Measurements from ENCODE around the gene ORM1.

Gene ORM1

DNA sequence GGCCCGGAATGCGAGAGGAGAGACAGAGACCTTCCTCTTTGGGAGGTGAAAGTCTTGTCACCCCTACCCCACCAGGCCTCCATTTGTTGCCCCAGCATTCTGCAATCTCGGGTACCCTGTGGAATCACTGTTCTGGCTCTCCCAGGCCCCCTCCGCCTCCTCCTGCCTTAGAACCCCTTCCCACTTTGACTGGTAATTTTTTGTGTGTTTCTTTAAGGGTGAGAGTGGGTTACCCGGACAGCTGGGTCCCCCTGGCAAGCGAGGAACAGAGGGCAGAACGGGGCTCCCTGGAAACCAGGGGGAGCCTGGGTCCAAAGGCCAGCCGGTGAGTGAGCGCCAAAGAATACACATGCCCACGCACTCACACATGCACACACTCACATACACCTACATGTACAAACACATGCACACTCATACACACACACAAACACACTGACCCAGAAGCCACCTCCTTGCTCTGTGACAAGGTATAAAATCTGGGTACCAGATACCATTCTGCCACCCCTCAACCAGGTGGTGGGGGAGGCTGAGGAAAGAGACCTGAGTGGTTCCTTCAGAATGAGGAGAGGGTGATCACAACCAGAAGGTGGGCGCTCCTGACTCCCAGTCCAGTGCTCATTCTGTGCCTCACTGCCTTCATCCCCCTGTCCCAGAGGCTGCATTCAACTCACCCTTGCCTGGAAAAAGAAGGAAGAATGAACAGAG is 30.9 kb upstream of the ORM1 start:
- TF ChIP-seq EZH2phosphoT487 (IDR thresholded peaks at IDR 0.05; ENCODE audit: borderline replicate concordance), result no peak
- TF ChIP-seq, protein P1, sequence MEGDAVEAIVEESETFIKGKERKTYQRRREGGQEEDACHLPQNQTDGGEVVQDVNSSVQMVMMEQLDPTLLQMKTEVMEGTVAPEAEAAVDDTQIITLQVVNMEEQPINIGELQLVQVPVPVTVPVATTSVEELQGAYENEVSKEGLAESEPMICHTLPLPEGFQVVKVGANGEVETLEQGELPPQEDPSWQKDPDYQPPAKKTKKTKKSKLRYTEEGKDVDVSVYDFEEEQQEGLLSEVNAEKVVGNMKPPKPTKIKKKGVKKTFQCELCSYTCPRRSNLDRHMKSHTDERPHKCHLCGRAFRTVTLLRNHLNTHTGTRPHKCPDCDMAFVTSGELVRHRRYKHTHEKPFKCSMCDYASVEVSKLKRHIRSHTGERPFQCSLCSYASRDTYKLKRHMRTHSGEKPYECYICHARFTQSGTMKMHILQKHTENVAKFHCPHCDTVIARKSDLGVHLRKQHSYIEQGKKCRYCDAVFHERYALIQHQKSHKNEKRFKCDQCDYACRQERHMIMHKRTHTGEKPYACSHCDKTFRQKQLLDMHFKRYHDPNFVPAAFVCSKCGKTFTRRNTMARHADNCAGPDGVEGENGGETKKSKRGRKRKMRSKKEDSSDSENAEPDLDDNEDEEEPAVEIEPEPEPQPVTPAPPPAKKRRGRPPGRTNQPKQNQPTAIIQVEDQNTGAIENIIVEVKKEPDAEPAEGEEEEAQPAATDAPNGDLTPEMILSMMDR (conservative IDR thresholded peaks at IDR 0.05; ENCODE audit: low read length), result no peak
- no peaks in the 10 kb centered on the region for H3K36me3 ChIP-seq (ENCODE audit: insufficient read depth, low read length)
- no peaks in the 10 kb centered on the region for H3K4me1 ChIP-seq (ENCODE audit: insufficient read depth, low read length, poor library complexity, severe bottlenecking)
- H3K4me3 ChIP-seq (ENCODE audit: low read length, poor library complexity, severe bottlenecking), result no peak overlapping the region
- H3K9ac ChIP-seq (ENCODE audit: low read depth, low read length, poor library complexity, severe bottlenecking), result no peak overlapping the region
- H3K9me3 ChIP-seq (ENCODE audit: insufficient read depth, low read depth, low read length), result no peaks in the 10 kb centered on the region; the same call in 1 of the 2 replicates
- H3K79me2 ChIP-seq (ENCODE audit: insufficient read depth, low read length), result no peaks in the 10 kb centered on the region
- no peaks in the 10 kb centered on the region for H4K20me1 ChIP-seq (ENCODE audit: insufficient read depth, low read length, poor library complexity, severe bottlenecking)
- no peak overlapping the region for H2AFZ ChIP-seq (ENCODE audit: low read length)
- H3K9me2 ChIP-seq (replicated peaks; ENCODE audit: low read depth, low read length), result no peaks in the 10 kb centered on the region
- H3F3A ChIP-seq (ENCODE audit: low read depth), result no peaks in the 10 kb centered on the region
- H3K4me2 ChIP-seq (ENCODE audit: low read depth, low read length, poor library complexity, severe bottlenecking), result no peak overlapping the region
- H3K27me3 ChIP-seq (ENCODE audit: insufficient read depth, low read length, poor library complexity, severe bottlenecking), result no peaks in the 10 kb centered on the region

- H3K9me2 ChIP-seq (replicated peaks; ENCODE audit: low read depth, low read length), result no peaks in the 10 kb centered on the region
- no peaks in the 10 kb centered on the region for H3K4me1 ChIP-seq (ENCODE audit: insufficient read depth, low read length, poor library complexity, severe bottlenecking)
- H3K36me3 ChIP-seq (ENCODE audit: insufficient read depth, low read length), result no peaks in the 10 kb centered on the region
- H3K4me3 ChIP-seq (ENCODE audit: low read length, poor library complexity, severe bottlenecking), result no peak overlapping the region
- H3K27me3 ChIP-seq (ENCODE audit: insufficient read depth, low read length, poor library complexity, severe bottlenecking), result no peaks in the 10 kb centered on the region
- no peaks in the 10 kb centered on the region for H3F3A ChIP-seq (ENCODE audit: low read depth)
- H4K20me1 ChIP-seq (ENCODE audit: insufficient read depth, low read length, poor library complexity, severe bottlenecking), result no peaks in the 10 kb centered on the region
- TF ChIP-seq EZH2phosphoT487 (IDR thresholded peaks at IDR 0.05; ENCODE audit: borderline replicate concordance), result no peak
- TF ChIP-seq, protein P1 (conservative IDR thresholded peaks at IDR 0.05; ENCODE audit: low read length), result no peak
- no peak overlapping the region for H3K4me2 ChIP-seq (ENCODE audit: low read depth, low read length, poor library complexity, severe bottlenecking)
- no peaks in the 10 kb centered on the region; the same call in 1 of the 2 replicates for H3K9me3 ChIP-seq (ENCODE audit: insufficient read depth, low read depth, low read length)
- H2AFZ ChIP-seq (ENCODE audit: low read length), result no peak overlapping the region
- no peak overlapping the region for H3K9ac ChIP-seq (ENCODE audit: low read depth, low read length, poor library complexity, severe bottlenecking)
- no peaks in the 10 kb centered on the region for H3K79me2 ChIP-seq (ENCODE audit: insufficient read depth, low read length)
These were observed 28.2 kb upstream of the ORM1 start for GRCh38 chr9:114294664-114295063.

- Histone ChIP-seq H3K9ac (ENCODE audit: low read depth, low read length, poor library complexity, severe bottlenecking) (no peak overlapping the region), H3K9me3 (ENCODE audit: insufficient read depth, low read depth, low read length) (no peaks in the 10 kb centered on the region; the same call in 1 of the 2 replicates), H3K79me2 (ENCODE audit: insufficient read depth, low read length) (no peaks in the 10 kb centered on the region), H3K36me3 (ENCODE audit: insufficient read depth, low read length) (no peaks in the 10 kb centered on the region), H4K20me1 (ENCODE audit: insufficient read depth, low read length, poor library complexity, severe bottlenecking) (no peaks in the 10 kb centered on the region), H3K27me3 (ENCODE audit: insufficient read depth, low read length, poor library complexity, severe bottlenecking) (no peaks in the 10 kb centered on the region), H2AFZ (ENCODE audit: low read length) (no peak overlapping the region), H3F3A (ENCODE audit: low read depth) (no peaks in the 10 kb centered on the region), H3K4me2 (ENCODE audit: low read depth, low read length, poor library complexity, severe bottlenecking) (no peak overlapping the region), H3K4me3 (ENCODE audit: low read length, poor library complexity, severe bottlenecking) (no peak overlapping the region), H3K9me2 (replicated peaks; ENCODE audit: low read depth, low read length) (no peaks in the 10 kb centered on the region), H3K4me1 (ENCODE audit: insufficient read depth, low read length, poor library complexity, severe bottlenecking) (no peaks in the 10 kb centered on the region)
- TF ChIP-seq, protein P1 (conservative IDR thresholded peaks at IDR 0.05; ENCODE audit: low read length), result no peak
- no peak for TF ChIP-seq EZH2phosphoT487 (IDR thresholded peaks at IDR 0.05; ENCODE audit: borderline replicate concordance)
These were observed 26.6 kb upstream of the ORM1 start for GRCh38 chr9:114296338-114296737.
